ENCODE data around the gene ATXN7L2.

DNA sequence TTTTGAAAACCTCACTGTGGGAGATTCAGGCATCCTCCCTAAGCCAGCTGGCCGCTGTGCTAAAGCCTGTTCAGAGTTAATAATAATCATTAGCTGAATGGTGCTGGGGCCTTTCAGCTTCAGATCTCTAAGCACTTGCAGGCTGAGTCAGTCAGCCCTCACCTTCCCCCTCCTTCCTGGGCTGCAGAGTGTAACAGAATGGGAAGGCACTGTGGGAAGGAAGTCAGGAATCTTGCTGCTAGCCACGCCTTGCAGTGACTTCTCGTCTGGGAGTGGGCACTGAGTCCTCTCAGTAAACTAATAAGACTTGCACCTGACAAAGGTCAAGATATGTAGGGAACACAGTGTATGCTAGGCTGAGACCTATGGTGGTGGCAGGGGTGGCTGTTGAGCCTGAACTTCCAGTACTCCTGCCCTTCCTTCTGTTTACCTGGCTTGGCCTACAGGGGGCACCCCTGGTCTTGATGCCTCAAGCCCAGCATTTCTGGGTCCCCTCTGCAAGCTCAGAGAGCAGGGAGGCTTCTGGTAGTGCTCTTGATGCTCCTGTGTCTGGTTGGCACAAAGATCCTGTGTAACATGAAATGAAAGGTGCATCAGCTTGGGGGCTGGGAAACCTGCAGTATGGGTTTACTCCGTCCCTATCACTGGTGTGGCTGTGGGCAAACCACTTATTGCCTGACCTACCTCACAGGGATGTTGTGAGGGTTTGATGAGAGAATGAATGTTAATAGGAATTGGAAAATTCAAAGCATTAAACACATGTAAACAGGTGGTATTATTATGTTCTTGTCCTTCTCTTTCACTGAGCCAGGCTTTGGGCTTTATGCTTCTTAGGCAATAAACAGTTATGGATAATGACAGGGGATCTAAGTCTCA, 16.2 kb downstream of the ATXN7L2 start:
- TF ChIP-seq, protein P1, sequence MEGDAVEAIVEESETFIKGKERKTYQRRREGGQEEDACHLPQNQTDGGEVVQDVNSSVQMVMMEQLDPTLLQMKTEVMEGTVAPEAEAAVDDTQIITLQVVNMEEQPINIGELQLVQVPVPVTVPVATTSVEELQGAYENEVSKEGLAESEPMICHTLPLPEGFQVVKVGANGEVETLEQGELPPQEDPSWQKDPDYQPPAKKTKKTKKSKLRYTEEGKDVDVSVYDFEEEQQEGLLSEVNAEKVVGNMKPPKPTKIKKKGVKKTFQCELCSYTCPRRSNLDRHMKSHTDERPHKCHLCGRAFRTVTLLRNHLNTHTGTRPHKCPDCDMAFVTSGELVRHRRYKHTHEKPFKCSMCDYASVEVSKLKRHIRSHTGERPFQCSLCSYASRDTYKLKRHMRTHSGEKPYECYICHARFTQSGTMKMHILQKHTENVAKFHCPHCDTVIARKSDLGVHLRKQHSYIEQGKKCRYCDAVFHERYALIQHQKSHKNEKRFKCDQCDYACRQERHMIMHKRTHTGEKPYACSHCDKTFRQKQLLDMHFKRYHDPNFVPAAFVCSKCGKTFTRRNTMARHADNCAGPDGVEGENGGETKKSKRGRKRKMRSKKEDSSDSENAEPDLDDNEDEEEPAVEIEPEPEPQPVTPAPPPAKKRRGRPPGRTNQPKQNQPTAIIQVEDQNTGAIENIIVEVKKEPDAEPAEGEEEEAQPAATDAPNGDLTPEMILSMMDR (IDR thresholded peaks at IDR 0.05), result no peak
- no peak for TF ChIP-seq POLR2A (IDR thresholded peaks at IDR 0.05)
- TF ChIP-seq POLR2AphosphoS5 (IDR thresholded peaks at IDR 0.05), result no peak
